Measurements from ENCODE around the gene CRTAC1. TPM values are rescaled to one million over a fixed set of nuclear protein-coding genes. Genes with fewer than 3 reads are reported as not detected.

Gene CRTAC1
- total and polyA plus RNA-seq, 9 of the 15 experiments (the other 6 are each of a cell fraction or from before 2014, with no cell fraction given) = not detected

GRCh38 chr10:97869091-97870042, 161.1 kb downstream of the CRTAC1 start (continued):
- TF ChIP-seq CBFA2T3 (IDR thresholded peaks at IDR 0.05) = no peak
- no peak for TF ChIP-seq TFE3 (CRISPR knock-in tag; IDR thresholded peaks at IDR 0.05)
- no peak for TF ChIP-seq JUND (IDR thresholded peaks at IDR 0.05; ENCODE audit: borderline replicate concordance, low read depth, low read length)
- TF ChIP-seq JUND (tag; IDR thresholded peaks at IDR 0.05; ENCODE audit: borderline replicate concordance, low read depth, low read length) = no peak
- no peak for TF ChIP-seq SIN3B (IDR thresholded peaks at IDR 0.05; ENCODE audit: low read depth)
- TF ChIP-seq ZNF407 (IDR thresholded peaks at IDR 0.05; ENCODE audit: low read depth) = no peak
- TF ChIP-seq ETS2 (tag; IDR thresholded peaks at IDR 0.05; ENCODE audit: borderline replicate concordance, poor library complexity, severe bottlenecking) = no peak
- no peak for TF ChIP-seq RBM15 (IDR thresholded peaks at IDR 0.05; ENCODE audit: insufficient read depth, low read length)
- TF ChIP-seq MAX (CRISPR knock-in tag; IDR thresholded peaks at IDR 0.05) = peak; percentile 86
- TF ChIP-seq MEF2A (IDR thresholded peaks at IDR 0.05; ENCODE audit: control insufficient read depth, low read depth, low read length) = no peak
- TF ChIP-seq ARID3B (CRISPR knock-in tag; IDR thresholded peaks at IDR 0.05; ENCODE audit: borderline replicate concordance) = no peak
- no peak for TF ChIP-seq TSC22D4 (tag; IDR thresholded peaks at IDR 0.05)
- peak; percentile 53 to 55; a peak in 1 of 4 replicates for TF ChIP-seq MAZ (CRISPR knock-in tag; conservative IDR thresholded peaks at IDR 0.05 in 1 of 2, IDR thresholded peaks at IDR 0.05 in 1 of 2)
- no peak for TF ChIP-seq RBM25 (IDR thresholded peaks at IDR 0.05; ENCODE audit: low read depth, low read length, severe bottlenecking)
- no peak for TF ChIP-seq CAMTA2 (CRISPR knock-in tag; conservative IDR thresholded peaks at IDR 0.05)
